ENCODE measurements around the gene SPINK9.
A peak's percentile ranks its signal among the peaks of the same experiment; 100 is the strongest.

Gene SPINK9

GRCh38 chr5:148372166-148372725 is 36.9 kb downstream of the SPINK9 start:
- no peak for DNase-seq

GRCh38 chr5:148372893-148373292 is 37.5 kb downstream of the SPINK9 start:
- DNase-seq = no peak

- peak; percentile 4 for DNase-seq
Measured at GRCh38 chr5:148374690-148375360, 39.5 kb downstream of the SPINK9 start.

- DNase-seq = no peak
Measured at GRCh38 chr5:148376198-148376597, 40.8 kb downstream of the SPINK9 start.

- no peak for DNase-seq
Measured at GRCh38 chr5:148378670-148379069, 43.3 kb downstream of the SPINK9 start.

- no peak for DNase-seq
Measured at GRCh38 chr5:148379340-148379739, 44.0 kb downstream of the SPINK9 start.

GRCh38 chr5:148381906-148382305 is 46.5 kb downstream of the SPINK9 start:
- no peak for DNase-seq

- no peak for DNase-seq
Measured at GRCh38 chr5:148382961-148383360, 47.6 kb downstream of the SPINK9 start.

- peak; percentile 91 for DNase-seq
Measured at GRCh38 chr5:148383564-148384379, 48.4 kb downstream of the SPINK9 start, which contains the start of gene FBXO38. TSS of gene FBXO38 (plus strand) at chr5:148383958. CDS start at chr5:148394777, 10,819 bp downstream.

- DNase-seq = no peak
Measured at GRCh38 chr5:148384380-148384737, 49.0 kb downstream of the SPINK9 start.

- no peak for DNase-seq
Measured at GRCh38 chr5:148385094-148385493, 49.7 kb downstream of the SPINK9 start.

GRCh38 chr5:148386041-148386440 is 50.7 kb downstream of the SPINK9 start:
- no peak for DNase-seq

GRCh38 chr5:148387325-148387724 is 52.0 kb downstream of the SPINK9 start:
- DNase-seq = no peak

- no peak for DNase-seq
Measured at GRCh38 chr5:148388696-148389095, 53.3 kb downstream of the SPINK9 start.
